ENCODE data around the gene MATN1. TPM values are rescaled to one million over a fixed set of nuclear protein-coding genes. Genes with fewer than 3 reads are reported as not detected.

Gene MATN1
- total and polyA plus RNA-seq, 7 donors = 0.09 to 0.54 (median 0.36) TPM; not detected in 4

- Histone ChIP-seq H3K4me1 (peaks cover 0 to 58% (median 47%) of the 10 kb centered on the region in 4 donors), H3K27me3 (no peaks in the 10 kb centered on the region), H3K36me3 (no peaks in the 10 kb centered on the region), H3K4me3 (no peak overlapping the region), H3K27ac (peak overlapping the region in 3 of 4 donors; percentile 72 to 76 (median 74)), H3K9me3 (no peaks in the 10 kb centered on the region)
- 63 to 72% methylated on average over 8 of the region's 8 CpGs for WGBS, 2 donors
- intact Hi-C loops (cut with DNase I) = no loop called here
- TF ChIP-seq POLR2AphosphoS5 (IDR thresholded peaks at IDR 0.05) (no peak), EP300 (IDR thresholded peaks at IDR 0.05) (no peak), POLR2A (IDR thresholded peaks at IDR 0.05) (no peak), CTCF (IDR thresholded peaks at IDR 0.05) (no peak)
- DNase-seq = peak; percentile 63
Observed at GRCh38 chr1:30694280-30695175, 28.9 kb downstream of the MATN1 start.

- 81 to 86% methylated on average over 5 of the region's 5 CpGs for WGBS, 2 donors
- Histone ChIP-seq H3K4me3 (no peak overlapping the region), H3K4me1 (peaks cover 0 to 56% (median 47%) of the 10 kb centered on the region in 4 donors), H3K27ac (peak overlapping the region in 2 of 4 donors; percentile 74 to 76), H3K27me3 (no peaks in the 10 kb centered on the region), H3K36me3 (no peaks in the 10 kb centered on the region), H3K9me3 (no peaks in the 10 kb centered on the region)
- DNase-seq = peak; percentile 66
- TF ChIP-seq POLR2A (IDR thresholded peaks at IDR 0.05) (no peak), POLR2AphosphoS5 (IDR thresholded peaks at IDR 0.05) (peak in 2 of 4 donors; percentile 19 to 47), CTCF (IDR thresholded peaks at IDR 0.05) (no peak), EP300 (IDR thresholded peaks at IDR 0.05) (no peak)
- intact Hi-C loops (cut with DNase I) = no loop called here
Observed at GRCh38 chr1:30693822-30694221, 29.6 kb downstream of the MATN1 start.

GRCh38 chr1:30693366-30693765, 30.0 kb downstream of the MATN1 start:
- TF ChIP-seq POLR2AphosphoS5 (IDR thresholded peaks at IDR 0.05) (no peak), EP300 (IDR thresholded peaks at IDR 0.05) (no peak), CTCF (IDR thresholded peaks at IDR 0.05) (no peak), POLR2A (IDR thresholded peaks at IDR 0.05) (no peak)
- intact Hi-C loops (cut with DNase I) = no loop called here
- DNase-seq = peak; percentile 59

GRCh38 chr1:30692948-30693301, 30.5 kb downstream of the MATN1 start:
- no peak overlapping the region for H3K4me3 ChIP-seq
- peaks cover 0 to 47% (median 39%) of the 10 kb centered on the region in 4 donors for H3K4me1 ChIP-seq
- peak; percentile 60 for DNase-seq
- TF ChIP-seq EP300 (IDR thresholded peaks at IDR 0.05) = no peak
- TF ChIP-seq CTCF (IDR thresholded peaks at IDR 0.05) = no peak
- TF ChIP-seq POLR2AphosphoS5 (IDR thresholded peaks at IDR 0.05) = no peak
- no peak for TF ChIP-seq POLR2A (IDR thresholded peaks at IDR 0.05)
- H3K27me3 ChIP-seq = no peaks in the 10 kb centered on the region
- H3K9me3 ChIP-seq = no peaks in the 10 kb centered on the region
- WGBS, 2 donors = 68 to 78% methylated on average over 7 of the region's 7 CpGs
- H3K36me3 ChIP-seq = no peaks in the 10 kb centered on the region
- intact Hi-C loops (cut with DNase I) = no loop called here
- H3K27ac ChIP-seq = no peak overlapping the region

More at GRCh38 chr1:30693366-30693765, 30.0 kb downstream of the MATN1 start:
- Histone ChIP-seq H3K4me3 (no peak overlapping the region), H3K27me3 (no peaks in the 10 kb centered on the region), H3K27ac (peak overlapping the region in 2 of 4 donors; percentile 3 to 76), H3K36me3 (no peaks in the 10 kb centered on the region), H3K4me1 (peaks cover 0 to 51% (median 43%) of the 10 kb centered on the region in 4 donors), H3K9me3 (no peaks in the 10 kb centered on the region)
- WGBS, 2 donors = 59 to 84% methylated on average over 3 of the region's 3 CpGs
